ENCODE results near the gene SIPA1L3.

- TF ChIP-seq, protein P1, sequence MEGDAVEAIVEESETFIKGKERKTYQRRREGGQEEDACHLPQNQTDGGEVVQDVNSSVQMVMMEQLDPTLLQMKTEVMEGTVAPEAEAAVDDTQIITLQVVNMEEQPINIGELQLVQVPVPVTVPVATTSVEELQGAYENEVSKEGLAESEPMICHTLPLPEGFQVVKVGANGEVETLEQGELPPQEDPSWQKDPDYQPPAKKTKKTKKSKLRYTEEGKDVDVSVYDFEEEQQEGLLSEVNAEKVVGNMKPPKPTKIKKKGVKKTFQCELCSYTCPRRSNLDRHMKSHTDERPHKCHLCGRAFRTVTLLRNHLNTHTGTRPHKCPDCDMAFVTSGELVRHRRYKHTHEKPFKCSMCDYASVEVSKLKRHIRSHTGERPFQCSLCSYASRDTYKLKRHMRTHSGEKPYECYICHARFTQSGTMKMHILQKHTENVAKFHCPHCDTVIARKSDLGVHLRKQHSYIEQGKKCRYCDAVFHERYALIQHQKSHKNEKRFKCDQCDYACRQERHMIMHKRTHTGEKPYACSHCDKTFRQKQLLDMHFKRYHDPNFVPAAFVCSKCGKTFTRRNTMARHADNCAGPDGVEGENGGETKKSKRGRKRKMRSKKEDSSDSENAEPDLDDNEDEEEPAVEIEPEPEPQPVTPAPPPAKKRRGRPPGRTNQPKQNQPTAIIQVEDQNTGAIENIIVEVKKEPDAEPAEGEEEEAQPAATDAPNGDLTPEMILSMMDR (IDR thresholded peaks at IDR 0.05), result no peak
- TF ChIP-seq POLR2A (IDR thresholded peaks at IDR 0.05), result no peak
- TF ChIP-seq POLR2AphosphoS5 (IDR thresholded peaks at IDR 0.05), result no peak
These were observed 324.9 kb downstream of the SIPA1L3 start for GRCh38 chr19:38231918-38232317.

Data from breast epithelium (tissue), 3 donors.